H1 (cell line): ENCODE measurements around the gene NELL2. TPM values are rescaled to one million over a fixed set of nuclear protein-coding genes. Genes with fewer than 3 reads are reported as not detected.

Experiments used
- CTCF ChIA-PET: fragments of 300-600 bp; sonication (Branson Sonifier 250); formaldehyde crosslinking; loops from one replicate; lab custom pipeline; 2021; ENCODE audit not compliant: partially characterized antibody; lab: Charles Lee
- POLR2A ChIA-PET: fragments of 300-600 bp; sonication (Branson Sonifier 250); formaldehyde crosslinking; loops from one replicate; lab custom pipeline; 2021; ENCODE audit warnings: inconsistent platforms; ENCODE audit not compliant: partially characterized antibody; lab: Charles Lee
- DNase-seq, 2 experiments: peaks; one replicate each; pipeline versions ENCODE4 v3.0.0 to v3.0.0-alpha.2; 2010 to 2022; ENCODE audit warnings: low spot score in 2 of 2, low read depth in 1 of 2, mixed read lengths in 1 of 2
- FAIRE-seq: peaks from 2 replicates; lab custom pipeline; 2011; peaks lifted over from hg19 to GRCh38; lab: Jason Lieb, UNC
- H2AFZ ChIP-seq: 2 replicates; pipeline ENCODE4 v1.8.1; 2012; ENCODE audit warnings: low read length, inconsistent platforms
- H2AK5ac ChIP-seq: 2 replicates; pipeline ENCODE4 v1.6.1; 2013; ENCODE audit warnings: low read depth, low read length
- H2BK120ac ChIP-seq: replicated peaks from 2 replicates; pipeline ENCODE3; 2013; ENCODE audit warnings: low read depth, low read length, inconsistent platforms
- H2BK12ac ChIP-seq: 2 replicates; pipeline ENCODE4 v1.6.1; 2013; ENCODE audit warnings: low read depth, low read length
- H2BK15ac ChIP-seq: 2 replicates; pipeline ENCODE4 v1.6.1; 2013; ENCODE audit warnings: low read length
- H2BK20ac ChIP-seq: 2 replicates; pipeline ENCODE4 v1.6.1; 2013; ENCODE audit warnings: low read length
- H2BK5ac ChIP-seq: 2 replicates; pipeline ENCODE4 v1.6.1; 2013; ENCODE audit warnings: low read depth, low read length
- H3K14ac ChIP-seq: 2 replicates; pipeline ENCODE4 v1.6.1; 2013; ENCODE audit warnings: inconsistent platforms; ENCODE audit not compliant: insufficient read length
- H3K18ac ChIP-seq: 2 replicates; pipeline ENCODE4 v1.6.1; 2013; ENCODE audit warnings: low read length; ENCODE audit errors: extremely low read depth
- H3K23ac ChIP-seq: 2 replicates; pipeline ENCODE4 v1.6.1; 2013; ENCODE audit warnings: inconsistent platforms; ENCODE audit not compliant: insufficient read length
- H3K23me2 ChIP-seq: 2 replicates; pipeline ENCODE4 v1.6.1; 2013; ENCODE audit warnings: low read depth, low read length
- H3K27ac ChIP-seq: 2 replicates; pipeline ENCODE4 v1.6.1; 2011; ENCODE audit warnings: low read depth, low read length, inconsistent platforms
- H3K27me3 ChIP-seq, 4 experiments: replicated peaks in 1 of 4; 1 replicate in 1 of 4; 2 replicates in 3 of 4; pipeline versions ENCODE4 v1.6.1 to v1.8.1; 2011 to 2013; ENCODE audit warnings: low read length in 3 of 4, mild to moderate bottlenecking in 3 of 4, inconsistent platforms in 2 of 4, mixed read lengths in 2 of 4, moderate library complexity in 1 of 4; ENCODE audit not compliant: control insufficient read depth in 3 of 4, insufficient read depth in 3 of 4; ENCODE audit errors: extremely low read depth in 1 of 4
- H3K36me3 ChIP-seq, 4 experiments: 2 replicates each; pipeline versions ENCODE4 v1.6.1 to v1.8.1; 2011 to 2013; ENCODE audit warnings: mild to moderate bottlenecking in 4 of 4, low read length in 3 of 4, moderate library complexity in 2 of 4, control low read depth in 1 of 4, inconsistent platforms in 1 of 4; ENCODE audit not compliant: insufficient read depth in 4 of 4, control insufficient read depth in 2 of 4
- H3K4ac ChIP-seq: replicated peaks from 2 replicates; pipeline ENCODE3; 2013; ENCODE audit warnings: low read length, low read depth, mixed read lengths, inconsistent platforms; ENCODE audit not compliant: insufficient read length
- H3K4me1 ChIP-seq, 4 experiments: replicated peaks in 1 of 4; 1 replicate in 1 of 4; 2 replicates in 3 of 4; pipeline versions ENCODE4 v1.6.1 to v1.8.1; 2011 to 2013; ENCODE audit warnings: low read length in 3 of 4, inconsistent platforms in 2 of 4, mixed read lengths in 1 of 4; ENCODE audit not compliant: insufficient read depth in 4 of 4, control insufficient read depth in 3 of 4
- H3K4me2 ChIP-seq, 2 experiments: 2 replicates each; pipeline versions ENCODE4 v1.6.1 to v1.8.1; 2011 to 2013; ENCODE audit warnings: low read depth in 2 of 2, low read length in 2 of 2, control low read depth in 1 of 2, inconsistent platforms in 1 of 2, mild to moderate bottlenecking in 1 of 2; ENCODE audit not compliant: insufficient read depth in 1 of 2
- H3K4me3 ChIP-seq, 4 experiments: fragments of 200-600, 300-600 bp in 1 of 4; sonication (generic), shearing (Covaris generic), sonication (Bioruptor Twin) in 1 of 4; 2 replicates each; pipeline versions ENCODE4 v1.5.1 to v1.8.1; 2011 to 2016; ENCODE audit warnings: low read length in 4 of 4, low read depth in 3 of 4, control low read depth in 2 of 4, inconsistent platforms in 2 of 4, mild to moderate bottlenecking in 2 of 4, mixed read lengths in 1 of 4, moderate library complexity in 1 of 4; ENCODE audit not compliant: insufficient read depth in 2 of 4; ENCODE audit errors: extremely low read depth in 1 of 4
- H3K56ac ChIP-seq: replicated peaks from 2 replicates; pipeline ENCODE3; 2013; ENCODE audit warnings: low read depth, mild to moderate bottlenecking, mixed read lengths, low read length, inconsistent platforms; ENCODE audit not compliant: insufficient read length
- H3K79me1 ChIP-seq: 2 replicates; pipeline ENCODE4 v1.6.1; 2013; ENCODE audit warnings: low read depth, low read length, control low read depth
- H3K79me2 ChIP-seq, 2 experiments: 2 replicates each; pipeline versions ENCODE4 v1.6.1 to v1.8.1; 2012 to 2013; ENCODE audit warnings: low read length in 2 of 2, mild to moderate bottlenecking in 2 of 2, inconsistent platforms in 1 of 2; ENCODE audit not compliant: insufficient read depth in 2 of 2, control insufficient read depth in 1 of 2
- H3K9ac ChIP-seq, 4 experiments: replicated peaks in 1 of 4; 1 replicate in 1 of 4; 2 replicates in 3 of 4; pipeline versions ENCODE4 v1.6.1 to v1.8.1; 2011 to 2013; ENCODE audit warnings: low read depth in 3 of 4, low read length in 3 of 4, control low read depth in 2 of 4, mild to moderate bottlenecking in 2 of 4, moderate library complexity in 2 of 4, inconsistent platforms in 1 of 4; ENCODE audit errors: extremely low read depth in 1 of 4
- H3K9me3 ChIP-seq, 2 experiments: 2 replicates each; pipeline versions ENCODE4 v1.6.1 to v1.8.1; 2012 to 2013; ENCODE audit warnings: mild to moderate bottlenecking in 2 of 2, moderate library complexity in 2 of 2, control low read depth in 1 of 2, inconsistent platforms in 1 of 2, low read depth in 1 of 2, low read length in 1 of 2, mixed read lengths in 1 of 2; ENCODE audit not compliant: insufficient read depth in 2 of 2
- H4K20me1 ChIP-seq, 2 experiments: replicated peaks in 1 of 2; 2 replicates each; pipeline versions ENCODE3 to v1.8.1; 2011 to 2013; ENCODE audit warnings: inconsistent platforms in 2 of 2, low read length in 2 of 2, mild to moderate bottlenecking in 1 of 2; ENCODE audit not compliant: insufficient read depth in 2 of 2, control insufficient read depth in 1 of 2
- H4K5ac ChIP-seq: 2 replicates; pipeline ENCODE4 v1.6.1; 2013; ENCODE audit warnings: low read length, low read depth, mixed read lengths, inconsistent platforms; ENCODE audit not compliant: insufficient read length
- H4K8ac ChIP-seq: 2 replicates; pipeline ENCODE4 v1.8.0; 2013; ENCODE audit warnings: mild to moderate bottlenecking, moderate library complexity, low read length, inconsistent platforms; ENCODE audit not compliant: insufficient read depth; ENCODE audit errors: extremely low read depth
- H4K91ac ChIP-seq: replicated peaks from 2 replicates; pipeline ENCODE3; 2013; ENCODE audit warnings: low read length, mixed read lengths, inconsistent platforms; ENCODE audit not compliant: insufficient read length
- MAFK ChIP-seq: IDR thresholded peaks from 2 replicates; pipeline ENCODE4 v1.6.1; 2012; ENCODE audit warnings: low read depth, mild to moderate bottlenecking, improper control_type of control experiment, low read length
- PHF8 ChIP-seq: fragments of 200-600 bp; sonication (generic); conservative IDR thresholded peaks from 2 replicates; pipeline ENCODE4 v1.7.1; 2012; ENCODE audit warnings: low read depth, mild to moderate bottlenecking, inconsistent platforms, low read length, moderate library complexity
- SP2 ChIP-seq: IDR thresholded peaks from 2 replicates; pipeline ENCODE4 v1.6.1; 2012; ENCODE audit warnings: mild to moderate bottlenecking, low read length, inconsistent platforms
- polyA plus RNA-seq, 7 experiments: library from polyadenylated mRNA; depleted of rRNA in 3 of 7; stranded (reverse) in 5 of 7; unstranded in 2 of 7; fragments of >200 nt in 5 of 7; fragments of 200-250 nt in 2 of 7; gene quantifications; 1 replicate in 5 of 7; 2 replicates in 1 of 7; 4 replicates in 1 of 7; pipeline versions ENCODE4 v1.2.1 to v1.2.3, GENCODE V29; 2011 to 2013; ENCODE audit warnings: missing spikeins in 2 of 7, mixed read lengths in 2 of 7
- total RNA-seq: library from RNA; stranded (reverse); fragmentation: NEBNext Ultra II Directional; extraction: Animal tissue kit (Norgen Biotek cat#: 25700); gene quantifications from 2 replicates; pipeline ENCODE4 v1.2.1, GENCODE V29; 2021

The NELL2 gene
- total and polyA plus RNA-seq, 2 of the 8 experiments (the other 6 are each of a cell fraction or from before 2014, with no cell fraction given), result 54.2 to 56.8 TPM

DNA sequence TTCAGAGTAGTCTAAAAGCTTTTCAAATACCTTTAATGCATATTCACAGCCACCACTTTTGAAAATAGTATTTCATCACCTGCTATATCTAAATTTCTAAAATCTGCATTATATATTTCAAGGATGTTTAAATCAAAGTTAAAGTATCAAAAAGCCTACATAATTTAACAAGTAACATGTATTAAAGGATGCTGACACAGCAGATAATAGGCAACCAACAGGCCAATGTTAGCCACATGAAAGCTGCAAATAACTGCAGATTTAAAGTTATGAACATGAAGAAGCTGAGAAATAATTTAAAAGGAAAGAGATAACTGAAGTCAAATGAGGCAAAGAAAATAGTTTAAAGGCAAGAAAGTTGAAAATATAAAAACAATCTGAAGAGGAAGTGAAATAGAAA lies 39.8 kb upstream of the NELL2 start:
- DNase-seq (no peak), FAIRE-seq (no peak)
- no peaks in the 10 kb centered on the region for H3K9me3 ChIP-seq
- H3K23me2 ChIP-seq, result peaks cover 2% of the 10 kb centered on the region; the same call in 1 of the 2 replicates
- no peak overlapping the region for H2BK12ac ChIP-seq
- no peak overlapping the region for H3K9ac ChIP-seq
- H2BK20ac ChIP-seq, result no peak overlapping the region
- TF ChIP-seq PHF8 (no peak), MAFK (peak; percentile 81), SP2 (no peak)
- no peak overlapping the region for H2AK5ac ChIP-seq
- no peaks in the 10 kb centered on the region for H3K27me3 ChIP-seq
- no peak overlapping the region for H3K14ac ChIP-seq
- no peak overlapping the region for H4K8ac ChIP-seq
- ChIA-PET CTCF (interaction anchor here (0.8 kb wide), 1 partner anchor 15 kb away, joined by 3 read pairs; no protein-coding TSS in a partner anchor), POLR2A (no interaction called here)
- H3K79me2 ChIP-seq, result no peaks in the 10 kb centered on the region
- no peak overlapping the region for H4K5ac ChIP-seq
- no peak overlapping the region for H3K18ac ChIP-seq
- peaks cover 0 to 5% (median under 1%) of the 10 kb centered on the region in 4 experiments; a peak in 2 of 7 replicates for H3K4me1 ChIP-seq
- no peaks in the 10 kb centered on the region for H3K79me1 ChIP-seq
- no peak overlapping the region for H4K91ac ChIP-seq
- H2BK120ac ChIP-seq, result no peak overlapping the region
- H3K56ac ChIP-seq, result no peak overlapping the region
- H3K23ac ChIP-seq, result no peak overlapping the region
- no peak overlapping the region for H3K4me3 ChIP-seq
- no peak overlapping the region for H3K4me2 ChIP-seq
- no peak overlapping the region for H2BK5ac ChIP-seq
- no peak overlapping the region for H2AFZ ChIP-seq
- H2BK15ac ChIP-seq, result no peak overlapping the region
- no peak overlapping the region for H3K27ac ChIP-seq
- no peaks in the 10 kb centered on the region for H3K36me3 ChIP-seq
- H4K20me1 ChIP-seq, result no peaks in the 10 kb centered on the region
- H3K4ac ChIP-seq, result no peak overlapping the region
